ENCODE data around the gene SMIM21. TPM values are rescaled to one million over a fixed set of nuclear protein-coding genes. Genes with fewer than 3 reads are reported as not detected.

SMIM21 gene
- polyA plus RNA-seq, 3 donors = not detected

DNA sequence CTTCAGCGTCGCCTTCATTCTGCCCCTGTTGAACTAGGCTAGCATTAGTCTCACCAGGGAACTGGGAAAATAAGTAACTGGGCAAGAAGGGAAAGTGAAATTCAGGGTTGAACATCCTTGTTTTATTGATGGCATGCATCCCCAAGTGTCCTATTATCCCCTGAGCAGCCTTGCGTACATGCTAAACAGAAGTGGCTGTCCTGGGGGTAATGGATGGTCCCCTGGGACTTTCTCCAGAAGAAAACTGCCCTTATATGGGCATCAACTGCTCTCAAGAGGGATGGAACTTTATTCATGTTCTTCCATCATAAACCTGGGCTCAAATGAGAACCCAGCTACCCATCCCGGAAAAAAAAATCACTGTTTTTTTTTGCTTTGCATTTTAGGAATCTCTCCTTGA, 11.8 kb upstream of the SMIM21 start:
- Histone ChIP-seq H3K36me3 (replicated peaks in 1 of 2; ENCODE audit: control insufficient read depth in 1 of 2, insufficient read depth in 2 of 2, low read length in 2 of 2) (no peaks in the 10 kb centered on the region), H3K27me3 (ENCODE audit: control insufficient read depth in 2 of 2, insufficient read depth in 2 of 2, low read length in 2 of 2) (peaks cover 0 to 2% of the 10 kb centered on the region in 2 donors), H3K9ac (ENCODE audit: insufficient read depth, low read length, poor library complexity, severe bottlenecking) (no peak overlapping the region), H4K20me1 (ENCODE audit: insufficient read depth, low read length) (no peaks in the 10 kb centered on the region), H3K4me1 (ENCODE audit: control insufficient read depth in 1 of 2, insufficient read depth in 2 of 2, low read length in 2 of 2) (no peaks in the 10 kb centered on the region), H3K4me2 (replicated peaks; ENCODE audit: extremely low read depth, low read length, poor library complexity, severe bottlenecking) (no peak overlapping the region), H2AFZ (ENCODE audit: insufficient read depth, low read depth, low read length, poor library complexity, severe bottlenecking) (no peak overlapping the region), H3K27ac (ENCODE audit: low read depth in 1 of 2, low read length in 2 of 2) (no peak overlapping the region), H3K79me2 (ENCODE audit: insufficient read depth, low read length) (no peaks in the 10 kb centered on the region), H3K9me3 (replicated peaks in 1 of 2; ENCODE audit: control insufficient read depth in 1 of 2, insufficient read depth in 1 of 2, low read length in 2 of 2) (no peaks in the 10 kb centered on the region), H3K4me3 (replicated peaks in 1 of 3; ENCODE audit: low read depth in 2 of 3, low read length in 3 of 3) (no peak overlapping the region)
- no peaks in the 10 kb centered on the region for H3K36me3 Mint-ChIP-seq
- no peak for DNase-seq
- intact Hi-C loops (cut with micrococcal nuclease) = loop anchor here in 1 of 2 donors (5.0 kb wide), 1 partner anchor 607 kb away; no protein-coding TSS in a partner anchor
- H3K4me3 Mint-ChIP-seq = no peak overlapping the region
- 100% methylated on average over 3 of the region's 4 CpGs for WGBS (ENCODE audit: insufficient coverage)
- TF ChIP-seq, protein P1, sequence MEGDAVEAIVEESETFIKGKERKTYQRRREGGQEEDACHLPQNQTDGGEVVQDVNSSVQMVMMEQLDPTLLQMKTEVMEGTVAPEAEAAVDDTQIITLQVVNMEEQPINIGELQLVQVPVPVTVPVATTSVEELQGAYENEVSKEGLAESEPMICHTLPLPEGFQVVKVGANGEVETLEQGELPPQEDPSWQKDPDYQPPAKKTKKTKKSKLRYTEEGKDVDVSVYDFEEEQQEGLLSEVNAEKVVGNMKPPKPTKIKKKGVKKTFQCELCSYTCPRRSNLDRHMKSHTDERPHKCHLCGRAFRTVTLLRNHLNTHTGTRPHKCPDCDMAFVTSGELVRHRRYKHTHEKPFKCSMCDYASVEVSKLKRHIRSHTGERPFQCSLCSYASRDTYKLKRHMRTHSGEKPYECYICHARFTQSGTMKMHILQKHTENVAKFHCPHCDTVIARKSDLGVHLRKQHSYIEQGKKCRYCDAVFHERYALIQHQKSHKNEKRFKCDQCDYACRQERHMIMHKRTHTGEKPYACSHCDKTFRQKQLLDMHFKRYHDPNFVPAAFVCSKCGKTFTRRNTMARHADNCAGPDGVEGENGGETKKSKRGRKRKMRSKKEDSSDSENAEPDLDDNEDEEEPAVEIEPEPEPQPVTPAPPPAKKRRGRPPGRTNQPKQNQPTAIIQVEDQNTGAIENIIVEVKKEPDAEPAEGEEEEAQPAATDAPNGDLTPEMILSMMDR (IDR thresholded peaks at IDR 0.05) = no peak
- peaks cover 3 to 9% (median 8%) of the 10 kb centered on the region in 3 donors for H3K27me3 Mint-ChIP-seq (ENCODE audit: low read depth in 3 of 3)
- H3K27ac Mint-ChIP-seq = no peak overlapping the region
- H3K9me3 Mint-ChIP-seq = peaks cover 0 to 1% (median 0%) of the 10 kb centered on the region in 7 donors
- H3K4me1 Mint-ChIP-seq = no peaks in the 10 kb centered on the region

DNA sequence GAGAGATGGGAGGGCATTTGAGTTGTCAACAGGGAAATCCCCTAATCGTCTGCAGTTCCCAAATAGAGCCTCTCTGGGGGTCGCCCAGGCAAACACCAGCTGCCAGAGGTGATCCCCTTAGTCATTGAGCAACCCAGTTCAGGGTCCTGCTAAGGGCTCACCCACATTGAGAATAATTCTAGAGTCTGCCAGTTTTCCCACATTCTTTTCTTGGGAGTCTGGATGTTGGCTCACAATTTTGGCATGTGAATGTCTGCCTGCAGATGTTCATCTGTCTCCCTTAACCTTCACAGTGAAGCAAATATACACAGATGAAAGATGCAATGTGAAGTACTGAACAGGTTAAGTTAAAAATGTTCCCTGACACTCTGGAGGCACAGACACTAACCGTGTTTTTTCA, 11.4 kb upstream of the SMIM21 start:
- DNase-seq = no peak
- H3K4me2 ChIP-seq (replicated peaks; ENCODE audit: extremely low read depth, low read length, poor library complexity, severe bottlenecking) = no peak overlapping the region
- H2AFZ ChIP-seq (ENCODE audit: insufficient read depth, low read depth, low read length, poor library complexity, severe bottlenecking) = no peak overlapping the region
- H4K20me1 ChIP-seq (ENCODE audit: insufficient read depth, low read length) = no peaks in the 10 kb centered on the region
- no peak overlapping the region for H3K9ac ChIP-seq (ENCODE audit: insufficient read depth, low read length, poor library complexity, severe bottlenecking)
- no peaks in the 10 kb centered on the region for H3K36me3 ChIP-seq (replicated peaks in 1 of 2; ENCODE audit: control insufficient read depth in 1 of 2, insufficient read depth in 2 of 2, low read length in 2 of 2)
- TF ChIP-seq, protein P1 (IDR thresholded peaks at IDR 0.05) = no peak
- H3K9me3 Mint-ChIP-seq = peaks cover 0 to under 1% (median 0%) of the 10 kb centered on the region in 7 donors
- peaks cover 3 to 8% (median 8%) of the 10 kb centered on the region in 3 donors for H3K27me3 Mint-ChIP-seq (ENCODE audit: low read depth in 3 of 3)
- H3K4me1 ChIP-seq (ENCODE audit: control insufficient read depth in 1 of 2, insufficient read depth in 2 of 2, low read length in 2 of 2) = no peaks in the 10 kb centered on the region
- H3K79me2 ChIP-seq (ENCODE audit: insufficient read depth, low read length) = no peaks in the 10 kb centered on the region
- no peaks in the 10 kb centered on the region for H3K4me1 Mint-ChIP-seq
- 83% methylated on average over 3 of the region's 3 CpGs for WGBS (ENCODE audit: insufficient coverage)
- H3K36me3 Mint-ChIP-seq = no peaks in the 10 kb centered on the region
- no peak overlapping the region for H3K27ac ChIP-seq (ENCODE audit: low read depth in 1 of 2, low read length in 2 of 2)
- H3K27me3 ChIP-seq (ENCODE audit: control insufficient read depth in 2 of 2, insufficient read depth in 2 of 2, low read length in 2 of 2) = peaks cover 2% of the 10 kb centered on the region in 2 donors
- H3K4me3 Mint-ChIP-seq = no peak overlapping the region
- no peak overlapping the region for H3K27ac Mint-ChIP-seq
- H3K9me3 ChIP-seq (replicated peaks in 1 of 2; ENCODE audit: control insufficient read depth in 1 of 2, insufficient read depth in 1 of 2, low read length in 2 of 2) = no peaks in the 10 kb centered on the region
- no peak overlapping the region for H3K4me3 ChIP-seq (replicated peaks in 1 of 3; ENCODE audit: low read depth in 2 of 3, low read length in 3 of 3)
- intact Hi-C loops (cut with micrococcal nuclease) = loop anchor here in 1 of 2 donors (5.0 kb wide), 1 partner anchor 607 kb away; no protein-coding TSS in a partner anchor
